ENCODE data around the gene STARD13.

DNA sequence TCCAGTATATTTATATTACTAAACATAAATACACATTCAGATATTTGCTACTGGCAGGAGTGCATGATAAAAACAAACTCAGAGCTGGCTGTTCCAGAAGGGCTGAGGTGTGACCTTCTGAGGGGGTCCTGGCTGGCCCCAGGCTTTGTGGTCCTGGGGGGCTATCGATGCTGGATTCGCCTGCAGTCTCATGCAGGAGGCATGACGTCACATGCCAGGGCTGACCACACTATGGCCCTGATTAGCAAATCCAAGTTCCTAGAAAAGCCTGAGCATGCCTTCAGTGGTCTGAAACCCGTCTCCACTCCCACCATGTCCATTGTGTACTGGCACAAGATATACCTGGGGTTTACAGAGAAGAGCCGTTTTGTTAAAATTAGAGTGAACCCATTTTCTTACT is 171.4 kb downstream of the STARD13 start:
- no peak for TF ChIP-seq POLR2AphosphoS5 (IDR thresholded peaks at IDR 0.05)
- TF ChIP-seq, protein P1, sequence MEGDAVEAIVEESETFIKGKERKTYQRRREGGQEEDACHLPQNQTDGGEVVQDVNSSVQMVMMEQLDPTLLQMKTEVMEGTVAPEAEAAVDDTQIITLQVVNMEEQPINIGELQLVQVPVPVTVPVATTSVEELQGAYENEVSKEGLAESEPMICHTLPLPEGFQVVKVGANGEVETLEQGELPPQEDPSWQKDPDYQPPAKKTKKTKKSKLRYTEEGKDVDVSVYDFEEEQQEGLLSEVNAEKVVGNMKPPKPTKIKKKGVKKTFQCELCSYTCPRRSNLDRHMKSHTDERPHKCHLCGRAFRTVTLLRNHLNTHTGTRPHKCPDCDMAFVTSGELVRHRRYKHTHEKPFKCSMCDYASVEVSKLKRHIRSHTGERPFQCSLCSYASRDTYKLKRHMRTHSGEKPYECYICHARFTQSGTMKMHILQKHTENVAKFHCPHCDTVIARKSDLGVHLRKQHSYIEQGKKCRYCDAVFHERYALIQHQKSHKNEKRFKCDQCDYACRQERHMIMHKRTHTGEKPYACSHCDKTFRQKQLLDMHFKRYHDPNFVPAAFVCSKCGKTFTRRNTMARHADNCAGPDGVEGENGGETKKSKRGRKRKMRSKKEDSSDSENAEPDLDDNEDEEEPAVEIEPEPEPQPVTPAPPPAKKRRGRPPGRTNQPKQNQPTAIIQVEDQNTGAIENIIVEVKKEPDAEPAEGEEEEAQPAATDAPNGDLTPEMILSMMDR (IDR thresholded peaks at IDR 0.05) = no peak
